GM23248 (cell line): ENCODE measurements around the gene PDCD1LG2.

ENCODE experiments used
- EZH2 ChIP-seq: fragments of 200-600 bp; sonication (generic); IDR thresholded peaks from 2 replicates; pipeline ENCODE4 v1.6.1; 2018; ENCODE audit warnings: antibody characterized with exemption, mild to moderate bottlenecking; ENCODE audit not compliant: insufficient read depth, poor library complexity, severe bottlenecking
- EZH2phosphoT487 ChIP-seq: fragments of 200-600 bp; sonication (generic); IDR thresholded peaks from 2 replicates; pipeline ENCODE4 v1.6.1; 2018; ENCODE audit warnings: antibody characterized with exemption, moderate library complexity, mild to moderate bottlenecking, low read depth; ENCODE audit not compliant: insufficient read depth

DNA sequence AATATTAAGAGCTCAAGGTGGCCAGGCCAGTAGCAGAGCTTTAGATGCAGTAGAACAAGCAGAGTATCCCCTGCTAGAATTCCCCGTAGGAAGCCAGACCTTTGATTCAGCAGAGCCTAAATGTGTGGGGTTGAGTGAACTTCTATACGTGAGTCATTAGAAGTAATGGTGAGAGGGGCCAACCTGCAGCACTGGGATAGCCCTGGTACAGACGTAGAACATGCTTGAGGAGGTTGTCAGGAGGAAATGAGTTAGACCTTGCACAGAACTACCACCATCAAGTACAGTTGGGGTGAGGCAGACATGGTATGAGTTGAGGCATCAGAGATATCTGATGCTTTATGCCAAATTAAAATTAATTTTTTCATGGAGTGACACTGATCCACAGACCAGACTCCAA lies 42.0 kb downstream of the PDCD1LG2 start:
- TF ChIP-seq EZH2 (no peak), EZH2phosphoT487 (no peak)
